Upper lobe of left lung (tissue), 4 donors: ENCODE results near the gene MLC1.

Experiments
- CTCF ChIP-seq, 6 experiments: fragments of 450-650 bp in 4 of 6; fragments of 200-600 bp in 2 of 6; sonication (generic) in 2 of 6; IDR thresholded peaks; one replicate each; pipeline ENCODE4 v1.5.1; 2016 to 2019; ENCODE audit warnings: antibody characterized with exemption in 6 of 6
- EP300 ChIP-seq, 4 donors: sonication (generic); formaldehyde crosslinking; IDR thresholded peaks; one replicate each; pipeline ENCODE4 v1.5.1; 2017; ENCODE audit warnings: antibody characterized with exemption in 4 of 4, control low read depth in 2 of 4
- POLR2A ChIP-seq, 4 donors: fragments of 450-650 bp; IDR thresholded peaks; one replicate each; pipeline ENCODE4 v1.5.1; 2016 to 2017; ENCODE audit warnings: antibody characterized with exemption in 4 of 4, mild to moderate bottlenecking in 2 of 4
- POLR2AphosphoS5 ChIP-seq, 2 donors: sonication (generic); formaldehyde crosslinking; IDR thresholded peaks; one replicate each; pipeline ENCODE4 v1.5.1; 2017; ENCODE audit warnings: antibody characterized with exemption in 2 of 2

GRCh38 chr22:50051930-50052329 lies 33.3 kb downstream of the MLC1 start:
- TF ChIP-seq CTCF (IDR thresholded peaks at IDR 0.05) (no peak), POLR2A (IDR thresholded peaks at IDR 0.05) (no peak), POLR2AphosphoS5 (IDR thresholded peaks at IDR 0.05) (no peak), EP300 (IDR thresholded peaks at IDR 0.05) (no peak)
